Endothelial cell of hepatic sinusoid (primary cell): ENCODE data around the gene SNAI1.
"Not testable (repeated sequence)": the region's sequence is repeated elsewhere in the genome, so short reads cannot be mapped to it uniquely, and the experiment has no call there.

Experiments used
- in situ Hi-C: cut with HindIII; loops from 2 replicates; pipeline ENCODE4 v1.10.0; 2017; ENCODE audit warnings: low sequenced_read_pairs

The SNAI1 gene

DNA sequence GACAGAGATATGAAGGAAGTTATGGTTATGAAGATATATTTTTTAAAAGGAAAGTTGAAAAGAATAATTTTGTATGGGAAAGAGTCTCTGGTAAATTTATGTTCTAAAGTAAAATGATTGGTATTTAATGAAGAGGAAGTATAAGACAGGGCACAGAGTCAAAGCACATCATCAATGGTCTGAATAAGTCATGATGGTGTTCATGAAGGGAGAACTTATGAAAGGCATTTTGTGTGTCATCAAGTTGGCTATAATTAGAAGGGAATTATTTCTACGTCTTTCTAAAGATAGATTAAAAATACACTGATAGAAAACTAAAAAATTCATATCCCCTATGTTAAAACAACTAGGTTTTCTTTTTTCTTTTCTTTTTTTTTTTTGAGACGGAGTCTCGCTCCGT is 21.4 kb upstream of the SNAI1 start:
- in situ Hi-C loops, result no loop called here

DNA sequence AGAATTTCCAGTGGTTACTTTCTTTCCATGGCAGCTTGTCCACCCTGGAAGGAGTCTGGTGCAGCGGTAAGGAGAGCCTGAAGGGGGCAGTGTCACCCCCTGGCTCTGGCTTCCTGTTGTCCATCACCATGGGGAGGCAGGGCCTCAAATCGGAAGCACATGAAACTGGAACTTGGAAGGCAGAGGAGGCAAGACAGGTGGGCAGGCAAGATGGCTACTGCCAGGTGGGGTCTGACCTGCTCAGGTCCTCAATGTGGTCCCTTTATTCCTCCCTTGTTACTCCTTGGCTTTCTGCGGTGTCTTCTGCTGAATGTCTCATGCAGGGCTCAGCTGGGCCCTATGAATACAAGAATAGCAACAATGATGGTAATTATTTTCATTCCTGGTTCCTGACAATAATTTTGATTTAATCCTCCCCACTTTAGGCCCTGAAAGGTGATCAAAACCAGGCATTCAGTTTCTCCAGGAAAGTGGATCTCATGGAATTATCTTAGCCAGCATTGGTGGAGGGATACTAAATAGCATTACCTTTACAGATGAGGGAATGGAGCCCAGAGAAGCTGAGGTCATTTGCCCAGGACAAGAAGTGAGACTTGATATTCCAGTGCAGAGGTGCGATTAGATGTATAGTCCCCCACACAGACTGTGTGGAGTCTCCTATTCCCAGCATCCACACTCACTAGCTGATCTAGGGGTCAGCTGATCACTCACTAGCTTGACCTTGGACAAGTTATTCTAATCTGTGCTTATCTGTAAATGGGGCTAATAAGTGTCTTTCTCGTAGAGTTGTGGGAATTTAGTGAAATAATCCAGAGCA is 17.6 kb upstream of the SNAI1 start:
- in situ Hi-C loops, result no loop called here

DNA sequence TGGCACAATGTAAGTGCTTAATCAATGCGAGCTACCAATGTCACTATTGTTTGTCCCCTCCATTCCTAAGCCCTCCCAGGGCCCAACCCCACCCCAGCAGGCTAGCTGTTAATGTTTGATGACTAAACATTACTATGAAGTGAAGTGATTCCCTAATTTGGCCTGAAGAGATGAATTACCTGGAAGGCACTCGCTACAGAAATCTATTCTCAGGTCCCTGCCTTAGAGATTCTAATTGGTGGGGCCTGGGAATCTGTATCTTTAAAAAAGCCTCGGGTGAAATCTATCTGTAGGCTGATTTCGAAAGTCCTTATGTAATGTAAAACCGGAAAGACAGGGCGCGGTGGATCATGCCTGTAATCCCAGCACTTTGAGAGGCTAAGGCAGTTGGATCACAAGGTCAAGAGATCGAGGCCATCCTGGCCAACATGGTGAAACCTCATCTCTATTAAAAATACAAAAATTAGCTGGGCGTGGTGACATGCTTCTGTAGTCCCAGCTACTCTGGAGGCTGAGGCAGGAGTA is 16.9 kb upstream of the SNAI1 start:
- in situ Hi-C loops, result no loop called here

DNA sequence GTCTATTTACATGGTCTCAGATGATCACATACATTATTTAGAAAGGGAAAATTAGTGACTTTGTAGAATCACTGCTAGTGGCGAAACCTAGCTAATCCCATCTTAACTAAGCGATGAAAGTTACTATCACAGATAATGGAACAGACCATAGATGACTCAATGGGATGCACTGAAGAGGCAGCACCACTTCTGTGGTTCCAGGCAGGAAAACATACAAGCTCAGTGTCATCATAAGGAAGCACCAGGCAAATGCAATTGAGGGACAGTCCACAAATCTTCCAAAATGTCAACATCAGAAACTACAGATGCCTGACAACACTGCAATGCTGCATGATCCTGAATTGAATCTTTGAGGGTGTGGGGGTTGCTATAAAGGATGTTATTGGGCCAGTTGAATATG is 15.9 kb upstream of the SNAI1 start:
- in situ Hi-C loops, result no loop called here

DNA sequence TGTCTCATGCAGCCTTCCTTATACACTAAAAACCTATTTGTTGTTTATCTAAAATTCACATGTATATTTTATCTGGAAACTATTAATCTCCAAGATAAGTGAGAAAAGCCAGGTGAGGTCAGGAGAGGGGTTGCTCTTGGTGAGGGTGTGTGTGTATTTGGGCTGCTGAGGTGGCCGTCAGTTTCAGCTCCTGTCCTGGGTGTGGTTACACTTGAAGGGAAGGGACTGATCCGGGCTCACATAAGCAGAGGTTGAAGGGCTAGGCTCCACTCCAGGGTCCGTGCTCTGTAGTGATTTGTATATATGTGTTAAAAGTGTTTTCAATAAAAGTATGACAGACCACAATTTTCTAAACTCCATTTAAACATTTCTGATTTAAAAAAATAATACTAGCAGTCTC is 13.5 kb upstream of the SNAI1 start:
- in situ Hi-C loops, result no loop called here

DNA sequence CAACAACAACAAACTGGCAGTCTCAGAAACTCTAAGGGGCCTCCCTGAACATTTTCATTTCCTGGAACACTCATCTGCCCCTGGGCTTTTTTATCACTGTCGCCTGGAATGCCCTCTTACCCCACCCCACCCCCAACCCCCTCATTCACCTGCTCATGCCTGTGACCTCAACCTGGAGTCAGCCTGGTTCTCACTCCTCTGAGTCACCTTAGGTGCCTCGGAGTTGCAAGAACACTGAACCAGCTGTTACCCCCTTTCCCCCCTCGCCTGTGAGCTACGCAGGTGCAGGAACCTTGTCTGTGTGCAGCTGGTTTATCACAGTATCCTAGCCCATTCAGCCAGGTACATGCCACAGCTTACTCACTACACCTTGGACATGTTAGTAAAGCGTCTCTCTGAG is 12.8 kb upstream of the SNAI1 start:
- in situ Hi-C loops, result no loop called here

DNA sequence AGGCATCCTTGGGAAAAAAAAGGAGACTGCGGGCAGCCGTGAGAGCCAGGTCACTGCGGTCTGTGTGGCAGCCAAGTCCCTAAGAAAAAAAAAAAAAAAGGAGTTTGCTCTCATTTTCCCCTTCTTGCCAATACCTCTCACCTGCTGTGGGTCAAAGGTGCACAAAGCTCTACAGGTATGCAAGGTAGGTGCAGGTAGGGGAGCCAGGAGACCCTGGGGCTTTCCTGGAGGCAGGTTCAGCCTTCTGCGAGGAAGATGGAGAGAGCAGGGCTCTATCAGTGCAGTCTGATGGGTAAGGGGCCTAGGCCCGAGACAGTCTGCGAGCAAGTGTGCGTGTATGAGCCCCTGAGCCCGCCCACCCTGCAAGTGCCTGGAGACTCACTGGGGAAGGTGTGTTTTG is 12.3 kb upstream of the SNAI1 start:
- in situ Hi-C loops, result no loop called here

DNA sequence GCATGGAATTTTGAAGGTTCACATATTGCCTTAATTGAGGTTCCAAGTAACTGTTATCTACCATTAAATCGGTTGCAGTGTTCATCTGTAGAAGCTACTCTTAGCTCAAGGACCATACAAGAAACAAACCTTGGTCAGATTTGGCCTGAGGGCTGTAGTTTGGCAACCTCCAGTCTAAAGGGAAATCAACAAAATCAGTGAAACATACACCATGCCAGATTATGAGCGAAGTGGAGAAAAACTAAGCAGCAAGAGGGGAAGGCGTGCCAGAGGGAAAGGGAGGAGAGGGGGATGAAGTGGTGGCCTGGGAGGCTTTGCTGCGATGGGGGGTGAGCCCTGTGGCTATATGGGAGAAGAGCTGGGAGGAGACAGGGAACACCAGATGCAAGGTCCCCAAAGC is 8.8 kb upstream of the SNAI1 start:
- in situ Hi-C loops, result no loop called here

DNA sequence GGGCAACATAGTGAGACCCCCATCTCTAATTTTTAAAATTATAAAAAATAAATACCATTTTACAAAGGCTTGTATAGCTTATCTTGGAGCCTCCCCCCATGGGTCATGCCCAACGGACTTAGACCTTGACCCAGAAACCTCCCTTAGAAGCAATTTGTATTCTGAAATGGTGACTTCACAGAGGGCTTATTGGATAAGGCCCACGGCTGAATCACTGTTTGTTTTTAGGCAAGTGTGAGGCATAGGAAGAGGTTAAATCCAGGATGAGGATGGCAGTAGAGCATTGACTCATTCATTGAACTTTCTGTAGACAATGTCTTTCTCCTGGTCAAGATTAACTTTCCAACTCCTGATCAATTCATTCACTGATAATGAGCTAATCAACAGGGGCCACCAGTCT is 6.2 kb upstream of the SNAI1 start:
- in situ Hi-C loops, result no loop called here

DNA sequence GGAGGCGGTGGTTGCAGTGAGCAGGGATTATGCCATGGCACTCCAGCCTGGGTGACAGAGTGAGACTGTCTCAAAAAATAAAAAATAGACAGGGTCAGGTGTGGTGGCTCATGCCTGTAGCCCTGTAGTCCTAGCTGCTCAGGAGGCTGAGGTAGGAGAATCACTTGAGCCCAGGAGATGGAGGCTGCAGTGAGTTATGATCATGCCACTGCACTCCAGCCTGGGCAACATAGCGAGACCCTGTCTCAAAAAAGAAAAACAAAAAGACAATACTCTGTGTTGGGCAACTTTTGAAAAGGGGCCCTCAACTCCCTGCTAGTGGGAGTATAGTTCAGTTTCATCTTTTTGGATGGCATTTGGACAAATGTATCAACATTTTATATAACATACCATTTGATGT is 5.0 kb upstream of the SNAI1 start:
- in situ Hi-C loops, result not testable (repeated sequence)

DNA sequence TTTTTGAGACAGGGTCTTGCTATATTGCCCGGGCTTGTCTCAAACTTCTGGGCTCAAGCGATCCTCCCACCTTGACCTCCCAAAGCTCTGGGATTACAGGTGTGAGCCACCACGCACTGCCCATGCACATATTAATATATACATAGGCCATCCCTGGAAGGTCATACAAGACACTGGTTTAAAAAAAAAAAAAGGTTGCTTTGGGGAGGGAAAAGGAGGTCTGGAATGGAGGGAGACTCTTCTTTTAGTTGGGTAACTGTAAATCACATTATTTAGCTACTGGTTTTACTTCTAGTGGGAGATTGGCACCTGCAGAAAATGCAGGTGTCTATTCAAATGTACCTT is 4.1 kb upstream of the SNAI1 start:
- in situ Hi-C loops, result no loop called here

DNA sequence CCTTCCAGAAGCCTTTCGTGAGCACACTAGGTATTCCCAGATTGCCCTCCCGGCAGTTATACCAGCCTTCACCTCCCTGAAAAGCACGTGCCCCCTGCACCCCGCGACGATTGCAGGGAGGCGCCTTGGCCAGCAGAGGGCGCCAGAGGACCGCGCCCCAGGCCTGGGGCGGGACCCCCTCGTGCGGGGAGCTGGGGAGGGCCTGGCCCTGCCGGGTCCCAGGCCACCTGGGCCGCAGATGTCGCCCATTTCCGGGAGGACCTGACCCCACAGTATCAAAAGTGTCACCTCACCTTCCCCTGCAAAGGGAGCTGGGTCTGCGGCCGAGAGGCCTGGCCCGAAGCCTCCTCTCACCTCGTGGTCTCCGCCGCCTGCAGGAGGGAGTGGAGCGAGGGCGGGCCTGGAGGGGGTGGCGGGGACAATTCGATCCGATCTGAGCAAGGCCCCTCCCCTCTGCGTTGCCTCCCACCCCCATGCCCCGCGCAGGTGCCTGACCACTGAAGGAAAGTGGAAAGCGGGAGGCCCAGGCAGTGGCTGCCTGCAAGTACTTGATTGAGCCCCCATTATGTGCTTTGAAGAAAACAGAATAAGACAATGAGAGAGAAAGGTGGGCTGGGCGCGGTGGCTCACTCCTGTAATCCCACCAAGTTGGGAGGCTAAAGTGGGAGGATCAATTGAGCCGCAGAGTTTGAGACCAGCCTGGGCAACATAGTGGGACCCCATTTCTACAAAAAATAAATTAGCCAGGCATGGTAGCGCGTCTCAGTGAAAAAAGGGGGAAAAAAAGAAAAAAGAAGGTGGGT is 3.5 kb upstream of the SNAI1 start:
- in situ Hi-C loops, result no loop called here

DNA sequence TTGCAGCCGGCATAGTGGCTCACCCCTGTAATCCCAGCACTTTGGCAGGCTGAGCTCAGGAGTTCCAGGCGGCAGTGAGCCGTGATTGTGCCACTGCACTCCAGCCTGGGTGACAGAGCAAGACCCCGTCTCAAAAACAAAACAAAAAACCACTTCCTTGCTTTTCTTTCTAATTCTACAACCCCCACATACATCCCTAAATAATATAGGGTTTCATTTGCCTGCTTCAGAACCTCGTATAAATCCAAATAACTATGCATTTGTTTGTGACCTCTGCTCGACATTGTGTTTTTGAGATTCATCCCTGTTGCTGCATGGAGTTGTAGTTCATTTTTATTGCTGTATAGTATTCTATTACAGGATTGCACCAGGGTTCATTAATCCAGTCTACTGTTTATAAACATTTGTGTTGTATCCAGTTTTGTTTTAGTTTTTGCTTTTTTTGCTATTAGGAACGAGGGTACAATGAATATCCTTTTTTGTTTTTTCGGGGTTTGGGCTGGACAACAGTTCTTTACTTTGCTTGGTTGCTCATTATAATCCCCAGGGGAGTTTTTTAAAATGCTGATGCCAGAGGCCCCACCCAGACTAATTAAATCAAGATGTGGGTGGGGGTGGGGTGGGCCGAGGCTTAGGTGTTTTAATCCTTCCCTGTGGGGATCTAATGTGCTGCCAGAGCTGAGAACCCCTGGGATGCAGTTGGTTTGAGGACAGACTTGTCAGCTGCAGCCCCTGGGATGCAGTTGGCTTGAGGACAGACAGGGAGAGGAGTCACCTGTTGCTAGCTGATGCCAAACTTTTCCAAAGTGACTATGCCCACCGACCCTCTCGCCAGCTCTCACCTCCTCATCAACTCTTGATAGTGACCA is 2.4 kb upstream of the SNAI1 start:
- in situ Hi-C loops, result loop anchor here (10.0 kb wide), 1 partner anchor 94 kb away; no protein-coding TSS in a partner anchor

DNA sequence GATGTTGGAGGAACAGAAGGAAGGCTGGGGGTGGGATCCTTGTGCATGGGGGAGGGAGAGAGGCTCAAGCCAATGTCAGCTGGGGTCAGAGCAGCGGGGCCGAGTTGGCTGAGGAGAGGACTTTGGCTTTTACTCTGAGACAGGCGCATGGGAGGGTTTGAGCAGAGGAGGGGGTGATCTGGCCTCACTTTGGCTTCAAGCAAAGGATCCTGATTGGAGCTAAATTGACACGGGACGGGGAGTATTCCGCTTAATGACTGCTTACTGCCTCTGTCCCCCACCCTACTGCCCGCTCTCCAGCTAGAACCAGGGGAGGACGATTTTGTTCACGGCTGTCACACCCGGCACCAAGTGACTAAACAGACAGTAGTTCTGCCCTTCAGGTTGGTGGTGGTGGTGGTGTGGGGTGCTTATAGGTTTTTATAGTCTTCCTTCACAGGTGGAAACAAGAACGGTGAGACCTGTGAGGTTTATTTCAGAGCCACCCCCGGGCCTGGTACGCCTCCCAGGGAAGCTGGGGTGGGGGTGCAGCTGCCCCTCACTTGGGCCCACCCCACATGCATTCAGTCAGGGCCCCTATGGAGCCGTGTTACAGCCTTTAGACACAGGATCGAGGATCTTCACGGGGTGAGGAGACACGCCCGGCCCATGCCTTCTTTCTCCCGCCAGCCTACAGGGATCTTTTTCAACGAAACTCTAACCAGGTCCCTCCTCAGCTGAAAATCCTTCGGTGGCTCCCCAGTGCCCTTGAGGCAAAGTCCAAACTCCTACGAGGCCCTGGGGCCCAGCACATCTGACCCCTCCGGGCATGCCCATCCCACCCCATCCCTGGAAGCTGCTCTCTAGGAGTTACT is 1.3 kb upstream of the SNAI1 start:
- in situ Hi-C loops, result loop anchor here (10.0 kb wide), 1 partner anchor 93 kb away; no protein-coding TSS in a partner anchor

DNA sequence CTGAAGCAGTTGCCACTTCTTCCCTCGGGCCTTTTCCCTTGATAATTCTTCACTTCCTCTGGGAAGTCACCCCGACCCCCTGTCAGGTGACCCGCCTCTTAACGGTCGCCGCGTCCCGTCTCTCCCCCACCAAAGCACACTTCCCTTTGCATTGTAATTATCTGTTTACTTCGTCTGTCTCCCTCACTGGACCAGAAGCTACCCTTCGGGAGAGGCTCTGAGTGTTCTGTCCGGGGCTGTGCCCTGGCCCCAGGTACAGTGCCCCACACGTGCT is 771 bp upstream of the SNAI1 start:
- in situ Hi-C loops, result loop anchor here (10.0 kb wide), 1 partner anchor 93 kb away; no protein-coding TSS in a partner anchor

DNA sequence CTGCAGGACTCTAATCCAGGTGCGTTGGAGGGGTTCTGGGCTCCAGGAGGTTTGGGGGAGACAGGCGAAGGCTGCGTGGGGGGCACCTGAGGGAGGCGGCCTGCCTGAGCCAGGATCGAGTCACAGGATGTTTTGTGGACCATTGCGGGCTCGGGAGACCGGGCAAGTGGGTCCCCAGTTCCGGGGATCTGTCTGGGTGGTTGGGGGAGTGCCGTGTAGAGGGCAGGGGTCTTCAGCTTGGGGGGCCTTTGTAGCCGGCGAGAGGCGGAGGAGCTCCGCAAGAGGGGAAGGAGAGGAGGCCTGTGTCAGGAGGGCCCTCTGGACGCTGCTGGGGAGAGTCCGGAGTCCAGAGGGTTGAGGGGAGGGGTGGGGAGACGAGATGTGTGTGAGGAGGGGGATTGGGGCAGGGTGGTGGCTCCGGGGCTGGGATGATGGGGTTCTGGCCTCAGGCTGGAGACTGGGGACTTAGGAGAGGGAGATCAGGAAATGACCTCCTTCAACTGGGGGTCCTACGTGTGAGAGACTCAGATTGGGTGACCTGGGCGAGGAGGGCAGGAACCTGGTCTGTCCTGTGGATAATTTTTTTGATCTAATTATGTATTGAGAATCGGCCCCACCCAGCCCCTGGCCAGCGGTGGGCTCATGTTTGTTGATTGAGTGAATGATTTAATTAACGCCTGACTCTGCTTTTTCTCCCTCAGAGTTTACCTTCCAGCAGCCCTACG is 505 bp downstream of the SNAI1 start:
- in situ Hi-C loops, result loop anchor here (10.0 kb wide), 1 partner anchor 92 kb away; no protein-coding TSS in a partner anchor

DNA sequence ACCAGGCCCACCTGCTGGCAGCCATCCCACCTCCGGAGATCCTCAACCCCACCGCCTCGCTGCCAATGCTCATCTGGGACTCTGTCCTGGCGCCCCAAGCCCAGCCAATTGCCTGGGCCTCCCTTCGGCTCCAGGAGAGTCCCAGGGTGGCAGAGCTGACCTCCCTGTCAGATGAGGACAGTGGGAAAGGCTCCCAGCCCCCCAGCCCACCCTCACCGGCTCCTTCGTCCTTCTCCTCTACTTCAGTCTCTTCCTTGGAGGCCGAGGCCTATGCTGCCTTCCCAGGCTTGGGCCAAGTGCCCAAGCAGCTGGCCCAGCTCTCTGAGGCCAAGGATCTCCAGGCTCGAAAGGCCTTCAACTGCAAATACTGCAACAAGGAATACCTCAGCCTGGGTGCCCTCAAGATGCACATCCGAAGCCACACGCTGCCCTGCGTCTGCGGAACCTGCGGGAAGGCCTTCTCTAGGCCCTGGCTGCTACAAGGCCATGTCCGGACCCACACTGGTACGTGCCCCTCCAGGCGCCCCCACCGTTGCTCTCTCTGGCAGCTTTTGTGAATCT is 1.1 kb downstream of the SNAI1 start:
- in situ Hi-C loops, result loop anchor here (10.0 kb wide), 1 partner anchor 91 kb away; no protein-coding TSS in a partner anchor

DNA sequence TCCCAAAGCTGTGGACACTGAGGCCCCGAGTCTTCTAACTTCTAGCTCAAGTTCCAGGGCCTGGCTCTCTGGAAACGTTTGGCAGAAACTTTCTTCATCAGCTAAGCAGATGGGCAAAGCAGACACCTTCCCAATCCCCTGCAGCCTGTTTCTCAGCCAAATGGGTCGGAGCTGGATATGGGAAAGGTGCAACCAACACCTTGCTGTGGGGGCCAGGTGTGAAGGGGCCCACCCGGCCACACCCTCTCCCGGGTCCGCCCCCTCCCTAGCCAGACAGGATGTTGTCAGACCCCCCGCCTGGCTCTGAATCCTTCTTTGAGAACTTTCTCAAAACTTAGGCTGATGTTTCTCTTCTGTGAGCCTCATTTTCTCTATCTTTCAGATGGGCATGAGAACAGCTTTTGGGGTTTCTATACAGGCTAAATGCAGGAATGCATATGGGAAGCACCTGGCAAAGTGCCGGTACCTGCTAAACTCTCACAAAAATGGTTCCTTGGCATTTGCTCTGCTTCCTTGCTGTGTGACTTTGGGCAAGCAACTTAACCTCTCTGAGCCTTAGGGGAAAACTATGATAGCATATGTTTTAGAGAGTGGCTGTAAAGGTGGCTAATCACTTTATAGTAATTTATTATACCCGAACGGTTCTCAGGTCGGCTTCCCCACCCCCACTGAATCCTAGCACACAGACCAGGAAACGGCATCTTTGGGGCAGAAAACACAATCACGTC is 1.8 kb downstream of the SNAI1 start:
- in situ Hi-C loops, result loop anchor here (10.0 kb wide), 1 partner anchor 90 kb away; no protein-coding TSS in a partner anchor
